Endothelial cell of umbilical vein (primary cell): Measurements from ENCODE around the gene TSKU. TPM values are rescaled to one million over a fixed set of nuclear protein-coding genes. Genes with fewer than 3 reads are reported as not detected.

ENCODE experiments used
- BruUV-seq: library from RNA; stranded (reverse); fragments of 400-500 nt; replicated peaks from 2 replicates; lab custom pipeline; 2021; lab: Mats Ljungman, UMichigan
- CTCF ChIA-PET: fragments of 300-600, 350-600 bp; sonication (Branson Sonifier 250); formaldehyde crosslinking; loops from one replicate; lab custom pipeline; 2021; ENCODE audit warnings: antibody characterized with exemption, inconsistent platforms; lab: Charles Lee
- POLR2A ChIA-PET: fragments of 300-600, 350-600 bp; sonication (Branson Sonifier 250); formaldehyde crosslinking; loops from one replicate; lab custom pipeline; 2021; ENCODE audit warnings: antibody characterized with exemption, inconsistent platforms; lab: Charles Lee
- DNase-seq: peaks from one replicate; pipeline ENCODE4 v3.0.0-alpha.2; 2011; ENCODE audit warnings: low read depth, low spot score
- FAIRE-seq: peaks from 2 replicates; lab custom pipeline; 2011; peaks lifted over from hg19 to GRCh38; lab: Jason Lieb, UNC
- H2AFZ ChIP-seq: 2 replicates; pipeline ENCODE4 v1.6.0; 2012; ENCODE audit warnings: low read depth, low read length, control low read depth, inconsistent platforms
- H3K27ac ChIP-seq: 2 replicates; pipeline ENCODE4 v1.5.1; 2011; ENCODE audit warnings: low read depth, mild to moderate bottlenecking, control low read depth, low read length, moderate library complexity; ENCODE audit not compliant: insufficient read depth
- H3K27me3 ChIP-seq, 2 experiments: 2 replicates each; pipeline versions ENCODE4 v1.6.0 to v1.6.1; 2011; ENCODE audit warnings: low read length in 2 of 2, mixed read lengths in 1 of 2; ENCODE audit not compliant: control insufficient read depth in 2 of 2, insufficient read depth in 2 of 2
- H3K36me3 ChIP-seq, 2 experiments: 2 replicates in 1 of 2; 3 replicates in 1 of 2; pipeline ENCODE4 v1.5.1; 2011; ENCODE audit warnings: low read length in 2 of 2, mild to moderate bottlenecking in 1 of 2, moderate library complexity in 1 of 2; ENCODE audit not compliant: control insufficient read depth in 2 of 2, insufficient read depth in 2 of 2; ENCODE audit errors: extremely low read depth in 1 of 2
- H3K4me1 ChIP-seq: 3 replicates; pipeline ENCODE4 v1.5.1; 2011; ENCODE audit warnings: mild to moderate bottlenecking, low read length; ENCODE audit not compliant: control insufficient read depth, insufficient read depth; ENCODE audit errors: extremely low read depth
- H3K4me2 ChIP-seq: 2 replicates; pipeline ENCODE4 v1.6.1; 2011; ENCODE audit warnings: low read length, control low read depth, mixed read lengths; ENCODE audit not compliant: insufficient read depth
- H3K4me3 ChIP-seq, 3 experiments: fragments of 200-600 bp in 1 of 3; sonication (generic), shearing (Covaris generic) in 1 of 3; replicated peaks in 1 of 3; 2 replicates each; pipeline ENCODE4 v1.5.1; 2011 to 2016; ENCODE audit warnings: control low read depth in 3 of 3, low read length in 3 of 3, mild to moderate bottlenecking in 2 of 3, inconsistent platforms in 1 of 3, low read depth in 1 of 3, moderate library complexity in 1 of 3; ENCODE audit not compliant: insufficient read depth in 1 of 3
- H3K79me2 ChIP-seq: 2 replicates; pipeline ENCODE4 v1.6.0; 2012; ENCODE audit warnings: low read length, inconsistent platforms; ENCODE audit not compliant: control insufficient read depth, insufficient read depth
- H3K9ac ChIP-seq: replicated peaks from 2 replicates; pipeline ENCODE3; 2011; ENCODE audit warnings: low read length, control low read depth; ENCODE audit not compliant: insufficient read depth; ENCODE audit errors: extremely low read depth
- H3K9me1 ChIP-seq: replicated peaks from 3 replicates; pipeline ENCODE4 v1.6.0; 2011; ENCODE audit warnings: mild to moderate bottlenecking, low read length; ENCODE audit not compliant: control insufficient read depth, insufficient read depth; ENCODE audit errors: extremely low read depth
- H3K9me3 ChIP-seq: replicated peaks from 2 replicates; pipeline ENCODE4 v1.5.1; 2012; ENCODE audit warnings: low read length, inconsistent platforms; ENCODE audit not compliant: control insufficient read depth, insufficient read depth
- H4K20me1 ChIP-seq: replicated peaks from 2 replicates; pipeline ENCODE3; 2011; ENCODE audit warnings: mild to moderate bottlenecking, low read length; ENCODE audit not compliant: control insufficient read depth, insufficient read depth; ENCODE audit errors: extremely low read depth
- CTCF ChIP-seq, 2 donors: IDR thresholded peaks; 1 replicate in 1 of 2; 2 replicates in 1 of 2; pipeline ENCODE4 v1.5.1; 2011; ENCODE audit warnings: low read length in 2 of 2, mild to moderate bottlenecking in 2 of 2, moderate library complexity in 2 of 2, control low read depth in 1 of 2, inconsistent platforms in 1 of 2, low read depth in 1 of 2; ENCODE audit not compliant: insufficient read depth in 1 of 2; ENCODE audit errors: extremely low read depth in 1 of 2
- EZH2 ChIP-seq: IDR thresholded peaks from 2 replicates; pipeline ENCODE4 v1.6.1; 2012; ENCODE audit warnings: borderline replicate concordance, low read depth, mild to moderate bottlenecking, moderate library complexity, low read length, inconsistent platforms; ENCODE audit not compliant: severe bottlenecking
- FOS ChIP-seq: IDR thresholded peaks from 2 replicates; pipeline ENCODE4 v1.6.1; 2011; ENCODE audit warnings: mild to moderate bottlenecking, low read length, moderate library complexity, borderline replicate concordance; ENCODE audit not compliant: insufficient read depth
- GATA2 ChIP-seq: IDR thresholded peaks from 2 replicates; pipeline ENCODE4 v1.7.0; 2011; ENCODE audit warnings: low read depth, mild to moderate bottlenecking, moderate library complexity, mixed read lengths, low read length; ENCODE audit not compliant: insufficient read length, insufficient read depth
- JUN ChIP-seq: IDR thresholded peaks from 2 replicates; pipeline ENCODE4 v1.6.1; 2011; ENCODE audit warnings: borderline replicate concordance, low read depth; ENCODE audit not compliant: insufficient read length, insufficient read depth
- MAX ChIP-seq: IDR thresholded peaks from 2 replicates; pipeline ENCODE4 v1.6.1; 2011; ENCODE audit not compliant: insufficient read depth, insufficient read length
- MYC ChIP-seq: IDR thresholded peaks from one replicate; pipeline ENCODE4 v1.6.1; 2011; ENCODE audit warnings: mild to moderate bottlenecking, low read depth, low read length
- POLR2A ChIP-seq: IDR thresholded peaks from 2 replicates; pipeline ENCODE4 v1.6.1; 2012; ENCODE audit warnings: low read depth, mild to moderate bottlenecking, control low read depth, low read length
- POLR2AphosphoS5 ChIP-seq: IDR thresholded peaks from 2 replicates; pipeline ENCODE4 v1.6.1; 2012; ENCODE audit warnings: low read depth, mild to moderate bottlenecking, control low read depth, low read length, moderate library complexity; ENCODE audit not compliant: insufficient read depth
- dilution Hi-C: fragments of 300-500 bp; cut with MboI; formaldehyde crosslinking; loops from one replicate; pipeline ENCODE4 v1.15.0; 2019; ENCODE audit warnings: low sequenced_read_pairs; ENCODE audit not compliant: extremely low pct_ligation_motif_present
- intact Hi-C: fragments of 100-400 bp; cut with micrococcal nuclease; formaldehyde crosslinking; loops from one replicate; pipeline ENCODE4 v1.10.0; 2022
- polyA plus RNA-seq, 4 experiments: library from polyadenylated mRNA; depleted of rRNA in 3 of 4; stranded (reverse) in 3 of 4; unstranded in 1 of 4; fragments of >200 nt; gene quantifications; 2 replicates each; pipeline versions ENCODE4 v1.2.1 to v1.2.3, GENCODE V29; 2011 to 2012; ENCODE audit warnings: missing spikeins in 1 of 4
- total RNA-seq: library from RNA; stranded (reverse); gene quantifications from 2 replicates; pipeline ENCODE4 v1.2.3, GENCODE V29; 2021

TSKU gene
- total and polyA plus RNA-seq, 2 donors (not counting 3 experiments of a cell fraction or from before 2014, with no cell fraction given) = 16.2 to 21.2 TPM

- intact Hi-C loops = loop anchor here (1.0 to 2.0 kb wide), 3 partner anchors 21 to 36 kb away; no protein-coding TSS in a partner anchor
- TF ChIP-seq JUN (no peak), POLR2A (no peak), EZH2 (no peak), GATA2 (no peak), POLR2AphosphoS5 (no peak), MYC (no peak), CTCF (IDR thresholded peaks at IDR 0.05; ENCODE audit: extremely low read depth in 1 of 2, insufficient read depth in 1 of 2, low read depth in 1 of 2, low read length in 2 of 2) (no peak), FOS (no peak), MAX (no peak)
- Histone ChIP-seq H3K27me3 (no peaks in the 10 kb centered on the region), H3K9ac (no peak overlapping the region), H3K4me3 (no peak overlapping the region), H3K9me1 (no peaks in the 10 kb centered on the region), H3K36me3 (no peaks in the 10 kb centered on the region), H3K9me3 (no peaks in the 10 kb centered on the region), H3K4me2 (peak overlapping the region; percentile 50), H3K4me1 (peaks cover 18% of the 10 kb centered on the region), H3K79me2 (no peaks in the 10 kb centered on the region), H2AFZ (peak overlapping the region; percentile 33), H4K20me1 (no peaks in the 10 kb centered on the region), H3K27ac (peak overlapping the region; percentile 30)
- FAIRE-seq (no peak), DNase-seq (no peak)
- POLR2A ChIA-PET = no interaction called here
- no TSS peak for BruUV-seq
- CTCF ChIA-PET = interaction anchor here (0.9 to 2.2 kb wide), 3 partner anchors 16 to 156 kb away, joined by 3 to 7 read pairs (median 6); no protein-coding TSS in a partner anchor
- dilution Hi-C loops = no loop called here
Observed at GRCh38 chr11:76762867-76763572, 20.1 kb upstream of the TSKU start.
